HepG2 (cell line): ENCODE measurements around the gene ATP5MG. TPM values are rescaled to one million over a fixed set of nuclear protein-coding genes. Genes with fewer than 3 reads are reported as not detected.

ENCODE experiments used
- ATAC-seq: fragments of 200-7000 bp; cut with Tn5 transposase; 3 replicates; pipeline ENCODE4 v1.9.1; 2020; ENCODE audit warnings: mild to moderate bottlenecking, moderate library complexity
- BruUV-seq: library from RNA; stranded (reverse); fragments of 400-500 nt; replicated peaks from 2 replicates; lab custom pipeline; 2021; lab: Mats Ljungman, UMichigan
- CTCF ChIA-PET: fragments of 300-600 bp; formaldehyde crosslinking; extraction: SDS; loops from one replicate; lab custom pipeline; 2021; ENCODE audit warnings: low total read pairs, inconsistent platforms, low intra/inter-chr PET ratio; lab: Yijun Ruan, JAX
- POLR2A ChIA-PET: fragments of 350-600 bp; sonication (Branson Sonifier 250); formaldehyde crosslinking; loops from one replicate; lab custom pipeline; 2020; ENCODE audit warnings: antibody characterized with exemption, inconsistent platforms; lab: Yijun Ruan, JAX
- DNase-seq: peaks from one replicate; pipeline ENCODE4 v3.0.0-alpha.2; 2015; ENCODE audit warnings: low spot score
- FAIRE-seq: peaks from 3 replicates; lab custom pipeline; 2011; peaks lifted over from hg19 to GRCh38; lab: Jason Lieb, UNC
- H2AFZ ChIP-seq: one replicate; pipeline ENCODE4 v1.6.1; 2011; ENCODE audit warnings: low read length, inconsistent platforms
- H3K27ac ChIP-seq: fragments of 300-600 bp; 3 replicates; pipeline ENCODE4 v1.8.0; 2011; ENCODE audit warnings: mixed run types, mild to moderate bottlenecking, mixed read lengths, low read length, inconsistent platforms; ENCODE audit not compliant: insufficient read depth; ENCODE audit errors: extremely low read length
- H3K27me3 ChIP-seq, 2 experiments: fragments of 200-600 bp in 1 of 2; 2 replicates in 1 of 2; 3 replicates in 1 of 2; pipeline versions ENCODE4 v1.6.0 to v1.8.0; 2011; ENCODE audit warnings: low read length in 2 of 2, mild to moderate bottlenecking in 2 of 2, moderate library complexity in 2 of 2, inconsistent platforms in 1 of 2; ENCODE audit not compliant: insufficient read depth in 2 of 2, control insufficient read depth in 1 of 2
- H3K36me3 ChIP-seq, 2 experiments: fragments of 200-600 bp in 1 of 2; replicated peaks in 1 of 2; 2 replicates in 1 of 2; 3 replicates in 1 of 2; pipeline versions ENCODE4 v1.5.1 to v1.8.0; 2011; ENCODE audit warnings: low read length in 2 of 2, inconsistent platforms in 1 of 2; ENCODE audit not compliant: insufficient read depth in 2 of 2, control insufficient read depth in 1 of 2
- H3K4me1 ChIP-seq: 2 replicates; pipeline ENCODE4 v1.5.1; 2012; ENCODE audit warnings: low read length, inconsistent platforms; ENCODE audit not compliant: insufficient read depth
- H3K4me2 ChIP-seq: 2 replicates; pipeline ENCODE4 v1.6.0; 2011; ENCODE audit warnings: low read depth, low read length, inconsistent platforms
- H3K4me3 ChIP-seq, 3 experiments: fragments of 200-600 bp in 1 of 3; sonication (generic), shearing (Covaris generic) in 1 of 3; replicated peaks in 1 of 3; 2 replicates each; pipeline ENCODE4 v1.5.1; 2011 to 2016; ENCODE audit warnings: low read length in 3 of 3, inconsistent platforms in 2 of 3, low read depth in 2 of 3, mild to moderate bottlenecking in 2 of 3, control low read depth in 1 of 3, mixed read lengths in 1 of 3; ENCODE audit not compliant: insufficient read depth in 1 of 3
- H3K79me2 ChIP-seq: one replicate; pipeline ENCODE4 v1.6.1; 2011; ENCODE audit warnings: low read length, inconsistent platforms; ENCODE audit not compliant: insufficient read depth
- H3K9ac ChIP-seq: 2 replicates; pipeline ENCODE4 v1.6.0; 2011; ENCODE audit warnings: mild to moderate bottlenecking, low read depth, low read length, inconsistent platforms; ENCODE audit not compliant: insufficient read depth
- H3K9me3 ChIP-seq: 2 replicates; pipeline ENCODE4 v1.5.1; 2012; ENCODE audit warnings: mild to moderate bottlenecking, low read length
- H4K20me1 ChIP-seq: 2 replicates; pipeline ENCODE4 v1.6.0; 2011; ENCODE audit warnings: inconsistent platforms, mild to moderate bottlenecking, low read length, moderate library complexity; ENCODE audit not compliant: insufficient read depth
- DMAP1 ChIP-seq: IDR thresholded peaks from 2 replicates; pipeline ENCODE4 v1.6.1; 2016
- GATAD1 ChIP-seq: IDR thresholded peaks from 2 replicates; pipeline ENCODE4 v1.6.1; 2016; ENCODE audit warnings: missing genetic modification reagents, missing compliant biosample characterization
- IKZF1 ChIP-seq: fragments of 450-650 bp; IDR thresholded peaks from 2 replicates; pipeline ENCODE4 v1.7.1; 2016
- KLF12 ChIP-seq: sonication (generic); formaldehyde crosslinking; IDR thresholded peaks from 2 replicates; pipeline ENCODE4 v1.4.0; 2020; ENCODE audit warnings: missing genetic modification reagents, borderline replicate concordance
- MLXIP ChIP-seq: sonication (generic); formaldehyde crosslinking; IDR thresholded peaks from 2 replicates; pipeline ENCODE4 v1.9.0; 2021; ENCODE audit warnings: missing genetic modification reagents, borderline replicate concordance
- MYC ChIP-seq: sonication (generic); formaldehyde crosslinking; IDR thresholded peaks from 2 replicates; pipeline ENCODE4 v1.9.0; 2021; ENCODE audit warnings: missing genetic modification reagents, borderline replicate concordance
- PRMT3 ChIP-seq: sonication (generic); formaldehyde crosslinking; IDR thresholded peaks from 2 replicates; pipeline ENCODE4 v1.8.1; 2022; ENCODE audit warnings: low read depth, mild to moderate bottlenecking, moderate library complexity, missing genetic modification reagents, borderline replicate concordance
- PTBP1 ChIP-seq: fragments of 200-400 bp; formaldehyde crosslinking; IDR thresholded peaks from 2 replicates; pipeline ENCODE4 v1.6.1; 2018; ENCODE audit warnings: low read length, low read depth; ENCODE audit not compliant: poor library complexity, severe bottlenecking
- RBFOX2 ChIP-seq: fragments of 200-400 bp; formaldehyde crosslinking; IDR thresholded peaks from 2 replicates; pipeline ENCODE4 v1.6.1; 2017; ENCODE audit warnings: low read depth, mild to moderate bottlenecking, low read length
- THAP7 ChIP-seq: sonication (generic); formaldehyde crosslinking; IDR thresholded peaks from 2 replicates; pipeline ENCODE4 v1.8.1; 2023; ENCODE audit warnings: mild to moderate bottlenecking, missing genetic modification reagents
- ZBED4 ChIP-seq: sonication (generic); formaldehyde crosslinking; IDR thresholded peaks from 2 replicates; pipeline ENCODE4 v1.4.0; 2020; ENCODE audit warnings: missing genetic modification reagents, borderline replicate concordance
- ZNF563 ChIP-seq: sonication (generic); formaldehyde crosslinking; IDR thresholded peaks from 2 replicates; pipeline ENCODE4 v1.8.0; 2022; ENCODE audit warnings: mild to moderate bottlenecking, moderate library complexity, missing genetic modification reagents
- ZNF660 ChIP-seq: sonication (generic); formaldehyde crosslinking; IDR thresholded peaks from 2 replicates; pipeline ENCODE4 v1.5.1; 2020; ENCODE audit warnings: mild to moderate bottlenecking, low read depth, missing genetic modification reagents, borderline replicate concordance
- ZNF670 ChIP-seq: sonication (generic); formaldehyde crosslinking; IDR thresholded peaks from 2 replicates; pipeline ENCODE4 v1.8.0; 2022; ENCODE audit warnings: mild to moderate bottlenecking, missing genetic modification reagents, borderline replicate concordance
- ZNF674 ChIP-seq: sonication (generic); formaldehyde crosslinking; IDR thresholded peaks from 2 replicates; pipeline ENCODE4 v1.5.0; 2020; ENCODE audit warnings: low read depth, mild to moderate bottlenecking, missing genetic modification reagents
- ZNF781 ChIP-seq: sonication (generic); formaldehyde crosslinking; IDR thresholded peaks from 2 replicates; pipeline ENCODE4 v1.5.1; 2020; ENCODE audit warnings: borderline replicate concordance, mild to moderate bottlenecking, missing genetic modification reagents; ENCODE audit errors: not compliant biosample characterization
- WGBS: methylation state at CpG from one replicate; pipeline ENCODE4 v1.1.6; 2017; ENCODE audit warnings: low lambda C conversion rate; 5-methylcytosine and 5-hydroxymethylcytosine counted together
- in situ Hi-C: cut with HindIII; loops from 2 replicates; pipeline ENCODE4 v1.10.0; 2017; ENCODE audit warnings: low pct_unique_long_range_greater_than_20kb; ENCODE audit not compliant: extremely low pct_ligation_motif_present
- intact Hi-C: fragments of 100-400 bp; cut with micrococcal nuclease; formaldehyde crosslinking; loops from one replicate; pipeline ENCODE4 v1.10.0; 2022; ENCODE audit not compliant: unreplicated experiment
- polyA plus RNA-seq, 8 experiments: library from polyadenylated mRNA; depleted of rRNA in 3 of 8; stranded (reverse) in 7 of 8; unstranded in 1 of 8; fragments of >200 nt; fragmentation: Illumina TruSeq in 4 of 8; extraction: Trizol in 4 of 8; gene quantifications; 2 replicates each; pipeline versions ENCODE4 v1.2.1 to v1.2.3, GENCODE V29; 2011 to 2016; ENCODE audit warnings: low read depth in 4 of 8, missing spikeins in 1 of 8, mixed read lengths in 1 of 8; ENCODE audit not compliant: insufficient read depth in 1 of 8
- total RNA-seq, 5 experiments: library from RNA; depleted of rRNA; stranded (reverse); fragments of >200 nt; fragmentation: Illumina TruSeq; extraction: Trizol; gene quantifications; 2 replicates each; pipeline ENCODE4 v1.2.3, GENCODE V29; 2016; ENCODE audit warnings: low read depth in 1 of 5

Gene ATP5MG
- total and polyA plus RNA-seq, 2 of the 13 experiments (the other 11 are each of a cell fraction or from before 2014, with no cell fraction given), result 260 to 320 TPM

GRCh38 chr11:118435893-118436624, 34.7 kb downstream of the ATP5MG start, which contains the start of gene KMT2A:
KMT2A (plus strand) TSS chr11:118436492; CDS start chr11:118436513, 21 bp downstream.
- no peak for FAIRE-seq
- TF ChIP-seq DMAP1, result peak; percentile 70
- peak; percentile 68 for TF ChIP-seq ZNF670
- TF ChIP-seq KLF12 (CRISPR knock-in tag), result peak; percentile 96; the same call in 1 of the 2 replicates
- peak; percentile 59 for TF ChIP-seq GATAD1 (CRISPR knock-in tag)
- TF ChIP-seq ZBED4, result no peak
- no peak for TF ChIP-seq MLXIP (CRISPR knock-in tag)
- peak; percentile 61 for TF ChIP-seq RBFOX2
- TF ChIP-seq MYC (CRISPR knock-in tag), result no peak; the same call in 1 of the 2 replicates
- 0 out of 2 replicates have a peak, but pooled peaks have one; percentile 54 for TF ChIP-seq THAP7
- TF ChIP-seq PTBP1, result peak; percentile 99
- TF ChIP-seq ZNF674 (CRISPR knock-in tag), result no peak
- TF ChIP-seq PRMT3 (CRISPR knock-in tag), result no peak
- TF ChIP-seq ZNF781, result no peak
- no peak for TF ChIP-seq IKZF1
- no peak for TF ChIP-seq ZNF660 (CRISPR knock-in tag)
- TF ChIP-seq ZNF563, result peak; percentile 66; the same call in 1 of the 2 replicates

More at GRCh38 chr11:118435893-118436624, 34.7 kb downstream of the ATP5MG start, which contains the start of gene KMT2A:
- Histone ChIP-seq H4K20me1 (peaks cover 33% of the 10 kb centered on the region), H3K27ac (peak within 1 kb of the TSS; percentile 87), H3K27me3 (no peaks in the 10 kb centered on the region), H3K9ac (peak within 1 kb of the TSS; percentile 84), H3K4me2 (peak within 1 kb of the TSS; percentile 100), H3K79me2 (peaks cover 45% of the 10 kb centered on the region), H3K36me3 (no peaks in the 10 kb centered on the region; a peak in 2 of 5 replicates), H3K4me3 (peak within 1 kb of the TSS; percentile 90 to 97 (median 92)), H2AFZ (no peak within 1 kb of the TSS), H3K9me3 (no peaks in the 10 kb centered on the region), H3K4me1 (peaks cover 53% of the 10 kb centered on the region)
- ChIA-PET POLR2A (interaction anchor here (1.0 to 2.1 kb wide), 10 partner anchors 9 to 224 kb away, joined by 3 to 20 read pairs (median 4); partner anchors contain the start of gene TMEM25), CTCF (no interaction called here)
- WGBS, result under 1% methylated on average over 21 of the region's 83 CpGs
- DNase-seq, result peak; percentile 93
- intact Hi-C loops (loop anchor here (2.0 kb wide), 2 partner anchors 35 to 53 kb away; partner anchors contain the start of gene ATP5MG), in situ Hi-C loops (no loop called here)
- ATAC-seq, result peak; percentile 75
- BruUV-seq, result no TSS peak
